ENCODE data around the gene TMCO4. TPM values are rescaled to one million over a fixed set of nuclear protein-coding genes. Genes with fewer than 3 reads are reported as not detected.

TMCO4 gene
- total and polyA plus RNA-seq, 2 donors (not counting 3 experiments of a cell fraction or from before 2014, with no cell fraction given) = 7.6 to 10.3 TPM

DNA sequence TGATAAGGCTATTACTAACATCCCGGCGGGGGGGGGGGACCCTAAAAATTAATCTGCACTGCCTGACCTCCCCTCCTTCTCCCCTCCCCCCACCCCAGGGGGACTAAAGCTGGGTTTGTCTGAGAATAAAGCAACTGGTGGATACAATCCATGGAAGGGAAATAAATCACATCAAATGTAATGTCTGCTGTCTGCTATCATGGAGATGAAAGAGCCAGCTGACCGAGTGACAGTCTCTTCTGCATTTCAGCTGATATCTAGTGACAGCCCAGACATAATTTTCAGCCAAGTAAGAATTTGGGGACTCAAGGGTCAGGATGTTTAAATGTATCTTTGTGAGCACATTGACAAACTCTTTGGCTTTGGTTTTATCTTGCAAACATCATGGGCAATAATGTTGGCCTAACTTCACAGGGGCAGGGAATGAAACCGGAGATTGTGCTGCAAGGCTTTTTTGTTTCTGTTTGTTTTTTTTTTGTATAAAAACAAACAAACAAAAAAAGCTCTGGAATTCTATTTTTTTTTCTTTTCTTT lies 90.4 kb downstream of the TMCO4 start:
- Histone ChIP-seq H3K36me3 (ENCODE audit: control insufficient read depth in 2 of 2, extremely low read depth in 1 of 2, insufficient read depth in 2 of 2, low read length in 2 of 2) (no peaks in the 10 kb centered on the region), H3K27me3 (ENCODE audit: control insufficient read depth in 2 of 2, insufficient read depth in 2 of 2, low read length in 2 of 2) (no peaks in the 10 kb centered on the region), H3K9me1 (replicated peaks; ENCODE audit: control insufficient read depth, extremely low read depth, insufficient read depth, low read length) (no peaks in the 10 kb centered on the region), H3K4me2 (ENCODE audit: insufficient read depth, low read length) (no peak overlapping the region), H3K4me3 (replicated peaks in 1 of 3; ENCODE audit: insufficient read depth in 1 of 3, low read depth in 1 of 3, low read length in 3 of 3) (no peak overlapping the region), H3K9me3 (replicated peaks; ENCODE audit: control insufficient read depth, insufficient read depth, low read length) (no peaks in the 10 kb centered on the region), H3K79me2 (ENCODE audit: control insufficient read depth, insufficient read depth, low read length) (no peaks in the 10 kb centered on the region), H3K9ac (replicated peaks; ENCODE audit: extremely low read depth, insufficient read depth, low read length) (no peak overlapping the region), H4K20me1 (replicated peaks; ENCODE audit: control insufficient read depth, extremely low read depth, insufficient read depth, low read length) (no peaks in the 10 kb centered on the region), H2AFZ (ENCODE audit: low read depth, low read length) (no peak overlapping the region), H3K4me1 (ENCODE audit: control insufficient read depth, extremely low read depth, insufficient read depth, low read length) (no peaks in the 10 kb centered on the region), H3K27ac (ENCODE audit: insufficient read depth, low read depth, low read length) (no peak overlapping the region)
- DNase-seq (ENCODE audit: low read depth, low spot score) (no peak), FAIRE-seq (no peak)
- dilution Hi-C loops (cut with MboI; ENCODE audit: extremely low pct_ligation_motif_present, low sequenced_read_pairs) = no loop called here
- intact Hi-C loops (cut with micrococcal nuclease) = no loop called here
- BruUV-seq (replicated peaks) = no TSS peak
- ChIA-PET CTCF (no interaction called here), POLR2A (no interaction called here)
- TF ChIP-seq EZH2 (IDR thresholded peaks at IDR 0.05; ENCODE audit: borderline replicate concordance, low read depth, low read length, severe bottlenecking) (no peak), POLR2A (IDR thresholded peaks at IDR 0.05; ENCODE audit: low read depth, low read length) (no peak), POLR2AphosphoS5 (IDR thresholded peaks at IDR 0.05; ENCODE audit: insufficient read depth, low read depth, low read length) (no peak), FOS (IDR thresholded peaks at IDR 0.05; ENCODE audit: borderline replicate concordance, insufficient read depth, low read length) (no peak), JUN (IDR thresholded peaks at IDR 0.05; ENCODE audit: borderline replicate concordance, insufficient read depth, insufficient read length, low read depth) (no peak), GATA2 (IDR thresholded peaks at IDR 0.05; ENCODE audit: insufficient read depth, insufficient read length, low read depth, low read length) (no peak), MYC (IDR thresholded peaks at IDR 0.05; ENCODE audit: low read depth, low read length) (no peak)
- TF ChIP-seq, protein P1, sequence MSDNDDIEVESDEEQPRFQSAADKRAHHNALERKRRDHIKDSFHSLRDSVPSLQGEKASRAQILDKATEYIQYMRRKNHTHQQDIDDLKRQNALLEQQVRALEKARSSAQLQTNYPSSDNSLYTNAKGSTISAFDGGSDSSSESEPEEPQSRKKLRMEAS (IDR thresholded peaks at IDR 0.05; ENCODE audit: insufficient read depth, insufficient read length) = no peak
- TF ChIP-seq, protein P2, sequence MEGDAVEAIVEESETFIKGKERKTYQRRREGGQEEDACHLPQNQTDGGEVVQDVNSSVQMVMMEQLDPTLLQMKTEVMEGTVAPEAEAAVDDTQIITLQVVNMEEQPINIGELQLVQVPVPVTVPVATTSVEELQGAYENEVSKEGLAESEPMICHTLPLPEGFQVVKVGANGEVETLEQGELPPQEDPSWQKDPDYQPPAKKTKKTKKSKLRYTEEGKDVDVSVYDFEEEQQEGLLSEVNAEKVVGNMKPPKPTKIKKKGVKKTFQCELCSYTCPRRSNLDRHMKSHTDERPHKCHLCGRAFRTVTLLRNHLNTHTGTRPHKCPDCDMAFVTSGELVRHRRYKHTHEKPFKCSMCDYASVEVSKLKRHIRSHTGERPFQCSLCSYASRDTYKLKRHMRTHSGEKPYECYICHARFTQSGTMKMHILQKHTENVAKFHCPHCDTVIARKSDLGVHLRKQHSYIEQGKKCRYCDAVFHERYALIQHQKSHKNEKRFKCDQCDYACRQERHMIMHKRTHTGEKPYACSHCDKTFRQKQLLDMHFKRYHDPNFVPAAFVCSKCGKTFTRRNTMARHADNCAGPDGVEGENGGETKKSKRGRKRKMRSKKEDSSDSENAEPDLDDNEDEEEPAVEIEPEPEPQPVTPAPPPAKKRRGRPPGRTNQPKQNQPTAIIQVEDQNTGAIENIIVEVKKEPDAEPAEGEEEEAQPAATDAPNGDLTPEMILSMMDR (IDR thresholded peaks at IDR 0.05; ENCODE audit: extremely low read depth in 1 of 2, insufficient read depth in 1 of 2, low read depth in 1 of 2, low read length in 2 of 2) = no peak
